ENCODE results near the gene SPDL1. TPM values are rescaled to one million over a fixed set of nuclear protein-coding genes. Genes with fewer than 3 reads are reported as not detected.

The SPDL1 gene
- total RNA-seq, 4 donors from 2014 or later, result 0.78 to 4.6 (median 3.2) TPM

GRCh38 chr5:169566202-169566601, 17.4 kb upstream of the SPDL1 start:
- Histone ChIP-seq H3K4me3 (no peak overlapping the region), H3K27ac (no peak overlapping the region), H3K9me3 (no peaks in the 10 kb centered on the region), H3K4me1 (no peaks in the 10 kb centered on the region), H3K36me3 (no peaks in the 10 kb centered on the region), H3K27me3 (peaks cover 0 to 4% (median 0%) of the 10 kb centered on the region in 3 donors)
- TF ChIP-seq POLR2A (IDR thresholded peaks at IDR 0.05) (no peak), CTCF (IDR thresholded peaks at IDR 0.05 in 4 of 5, conservative IDR thresholded peaks at IDR 0.05 in 1 of 5) (no peak)
- intact Hi-C loops (cut with DNase I; ENCODE audit: low total_unique reads) (no loop called here), in situ Hi-C loops (cut with MboI; ENCODE audit: low sequenced_read_pairs in 4 of 4) (loop anchor here in 1 of 4 donors (25.0 kb wide), 2 partner anchors 579 to 879 kb away; no protein-coding TSS in a partner anchor)
- ATAC-seq (no peak), DNase-seq (no peak)

- H3K27me3 ChIP-seq, result peaks cover 0 to 4% (median 0%) of the 10 kb centered on the region in 3 donors
- H3K4me1 ChIP-seq, result no peaks in the 10 kb centered on the region
- ATAC-seq, result no peak
- H3K9me3 ChIP-seq, result no peaks in the 10 kb centered on the region
- intact Hi-C loops (cut with DNase I; ENCODE audit: low total_unique reads) (no loop called here), in situ Hi-C loops (cut with MboI; ENCODE audit: low sequenced_read_pairs in 4 of 4) (loop anchor here in 1 of 4 donors (25.0 kb wide), 2 partner anchors 580 to 880 kb away; no protein-coding TSS in a partner anchor)
- H3K27ac ChIP-seq, result no peak overlapping the region
- no peak overlapping the region for H3K4me3 ChIP-seq
- H3K36me3 ChIP-seq, result no peaks in the 10 kb centered on the region
- no peak for TF ChIP-seq POLR2A (IDR thresholded peaks at IDR 0.05)
- TF ChIP-seq CTCF (IDR thresholded peaks at IDR 0.05 in 4 of 5, conservative IDR thresholded peaks at IDR 0.05 in 1 of 5), result no peak
- no peak for DNase-seq
Measured at GRCh38 chr5:169567079-169567478, 16.5 kb upstream of the SPDL1 start.

- no peak for ATAC-seq
- peaks cover 0 to 4% (median 0%) of the 10 kb centered on the region in 3 donors for H3K27me3 ChIP-seq
- in situ Hi-C loops (cut with MboI; ENCODE audit: low sequenced_read_pairs in 4 of 4) (loop anchor here in 1 of 4 donors (25.0 kb wide), 2 partner anchors 582 to 882 kb away; no protein-coding TSS in a partner anchor), intact Hi-C loops (cut with DNase I; ENCODE audit: low total_unique reads) (no loop called here)
- H3K36me3 ChIP-seq, result no peaks in the 10 kb centered on the region
- TF ChIP-seq POLR2A (IDR thresholded peaks at IDR 0.05), result no peak
- TF ChIP-seq CTCF (IDR thresholded peaks at IDR 0.05 in 4 of 5, conservative IDR thresholded peaks at IDR 0.05 in 1 of 5), result no peak
- no peak for DNase-seq
- H3K4me3 ChIP-seq, result no peak overlapping the region
- H3K4me1 ChIP-seq, result no peaks in the 10 kb centered on the region
- H3K9me3 ChIP-seq, result no peaks in the 10 kb centered on the region
- H3K27ac ChIP-seq, result no peak overlapping the region
Measured at GRCh38 chr5:169569513-169569912, 14.1 kb upstream of the SPDL1 start.

- H3K27ac ChIP-seq, result no peak overlapping the region
- TF ChIP-seq CTCF (IDR thresholded peaks at IDR 0.05 in 4 of 5, conservative IDR thresholded peaks at IDR 0.05 in 1 of 5) (no peak), POLR2A (IDR thresholded peaks at IDR 0.05) (no peak)
- H3K36me3 ChIP-seq, result no peaks in the 10 kb centered on the region
- H3K27me3 ChIP-seq, result peaks cover 0 to 4% (median 0%) of the 10 kb centered on the region in 3 donors
- H3K4me3 ChIP-seq, result no peak overlapping the region
- H3K4me1 ChIP-seq, result no peaks in the 10 kb centered on the region
- in situ Hi-C loops (cut with MboI; ENCODE audit: low sequenced_read_pairs in 4 of 4), result loop anchor here in 1 of 4 donors (25.0 kb wide), 2 partner anchors 584 to 884 kb away; no protein-coding TSS in a partner anchor
- ATAC-seq (no peak), DNase-seq (no peak)
- H3K9me3 ChIP-seq, result no peaks in the 10 kb centered on the region
- intact Hi-C loops (cut with DNase I; ENCODE audit: low total_unique reads), result no loop called here
Measured at GRCh38 chr5:169571355-169571754, 12.2 kb upstream of the SPDL1 start.
